ENCODE results near the gene CD84. TPM values are rescaled to one million over a fixed set of nuclear protein-coding genes. Genes with fewer than 3 reads are reported as not detected.
"Not testable (repeated sequence)": the region's sequence is repeated elsewhere in the genome, so short reads cannot be mapped to it uniquely, and the experiment has no call there.

Gene CD84
- total RNA-seq, 4 donors from 2014 or later: 1.8 to 5.8 (median 2.4) TPM

- no peaks in the 10 kb centered on the region for H3K9me3 ChIP-seq
- no peak overlapping the region for H3K27ac ChIP-seq
- no peak for TF ChIP-seq POLR2A (IDR thresholded peaks at IDR 0.05)
- TF ChIP-seq CTCF (IDR thresholded peaks at IDR 0.05): no peak
- no peak overlapping the region for H3K4me3 ChIP-seq (replicated peaks in 1 of 3)
- WGBS, 2 donors: 52 to 59% methylated on average over 5 of the region's 5 CpGs
- H3K36me3 ChIP-seq: no peaks in the 10 kb centered on the region
- no peaks in the 10 kb centered on the region for H3K27me3 ChIP-seq
- DNase-seq: no peak
- H3K4me1 ChIP-seq: no peaks in the 10 kb centered on the region
- intact Hi-C loops (cut with DNase I): no loop called here
These were observed 59.5 kb downstream of the CD84 start for GRCh38 chr1:160519642-160520435.

GRCh38 chr1:160517519-160517918 is 61.8 kb downstream of the CD84 start:
- 44 to 48% methylated on average over 2 of the region's 2 CpGs for WGBS, 2 donors
- intact Hi-C loops (cut with DNase I): not testable (repeated sequence)

GRCh38 chr1:160515908-160516307 is 63.4 kb downstream of the CD84 start:
- 56 to 62% methylated on average over 1 of the region's 1 CpG for WGBS, 2 donors

More at GRCh38 chr1:160517519-160517918, 61.8 kb downstream of the CD84 start:
- DNase-seq; H3K4me3 ChIP-seq (replicated peaks in 1 of 3); H3K36me3 ChIP-seq; H3K9me3 ChIP-seq; H3K27ac ChIP-seq; H3K4me1 ChIP-seq; H3K27me3 ChIP-seq: not testable (repeated sequence)

DNA sequence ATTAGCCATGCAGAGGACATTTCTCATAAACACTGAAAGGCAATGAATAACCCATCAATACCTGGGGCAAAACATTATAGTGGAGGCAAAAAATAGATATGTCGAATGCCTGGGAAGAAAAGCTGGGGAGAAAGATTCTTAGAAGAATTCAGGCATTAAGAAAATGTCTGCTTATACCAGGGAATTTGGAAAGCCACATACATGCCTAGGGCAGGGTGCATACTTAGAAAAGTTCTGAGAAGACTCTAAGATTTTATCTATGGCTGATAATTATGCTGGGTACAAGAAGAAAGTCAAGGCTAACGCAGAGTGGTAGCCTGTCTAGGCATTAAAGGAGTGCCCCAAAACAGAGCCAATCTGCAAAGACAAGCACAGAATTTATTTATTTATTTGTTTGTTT is 74.6 kb downstream of the CD84 start:
- H3K9me3 ChIP-seq: no peaks in the 10 kb centered on the region
- TF ChIP-seq POLR2A (IDR thresholded peaks at IDR 0.05): no peak
- no peak for TF ChIP-seq CTCF (IDR thresholded peaks at IDR 0.05)
- H3K4me3 ChIP-seq (replicated peaks in 1 of 3): no peak overlapping the region
- no peak for DNase-seq
- no peaks in the 10 kb centered on the region for H3K36me3 ChIP-seq
- WGBS, 2 donors: 89 to 93% methylated on average over 2 of the region's 2 CpGs
- H3K27me3 ChIP-seq: no peaks in the 10 kb centered on the region
- intact Hi-C loops (cut with DNase I): no loop called here
- no peak overlapping the region for H3K27ac ChIP-seq
- H3K4me1 ChIP-seq: no peaks in the 10 kb centered on the region

More at GRCh38 chr1:160515908-160516307, 63.4 kb downstream of the CD84 start:
- H3K4me3 ChIP-seq (replicated peaks in 1 of 3); H3K27ac ChIP-seq; DNase-seq; H3K36me3 ChIP-seq; H3K27me3 ChIP-seq; H3K9me3 ChIP-seq; H3K4me1 ChIP-seq; intact Hi-C loops (cut with DNase I): not testable (repeated sequence)

DNA sequence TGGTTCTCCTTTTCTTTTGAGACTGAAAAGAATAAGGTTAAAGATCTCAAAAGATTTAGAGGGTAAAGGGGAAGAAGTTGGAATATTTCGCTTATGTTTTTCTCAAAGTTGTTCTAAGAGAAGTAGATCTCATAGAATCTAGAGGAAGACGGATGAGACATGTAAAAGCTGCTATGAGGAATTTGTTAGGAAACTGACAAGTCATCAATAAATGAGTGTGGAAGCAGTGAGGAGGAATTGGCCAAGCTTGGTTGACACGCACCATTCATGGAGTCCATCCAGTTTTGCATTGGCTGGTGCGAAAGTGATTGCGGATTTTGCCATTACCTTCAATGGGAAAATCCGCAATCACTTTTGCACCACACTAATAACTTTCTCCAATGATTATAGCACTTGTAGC is 76.2 kb downstream of the CD84 start:
- H3K9me3 ChIP-seq: no peaks in the 10 kb centered on the region
- H3K36me3 ChIP-seq: no peaks in the 10 kb centered on the region
- WGBS, 2 donors: 91 to 95% methylated on average over 6 of the region's 6 CpGs
- intact Hi-C loops (cut with DNase I): no loop called here
- no peaks in the 10 kb centered on the region for H3K27me3 ChIP-seq
- H3K4me1 ChIP-seq: no peaks in the 10 kb centered on the region
- no peak for TF ChIP-seq CTCF (IDR thresholded peaks at IDR 0.05)
- no peak for TF ChIP-seq POLR2A (IDR thresholded peaks at IDR 0.05)
- no peak overlapping the region for H3K4me3 ChIP-seq (replicated peaks in 1 of 3)
- no peak for DNase-seq
- H3K27ac ChIP-seq: no peak overlapping the region

GRCh38 chr1:160500321-160500990 is 78.8 kb downstream of the CD84 start:
- H3K9me3 ChIP-seq: no peaks in the 10 kb centered on the region
- TF ChIP-seq POLR2A (IDR thresholded peaks at IDR 0.05) (no peak), CTCF (IDR thresholded peaks at IDR 0.05) (no peak)
- no peak for DNase-seq
- intact Hi-C loops (cut with DNase I): no loop called here
- no peak overlapping the region for H3K4me3 ChIP-seq (replicated peaks in 1 of 3)
- no peaks in the 10 kb centered on the region for H3K36me3 ChIP-seq
- no peak overlapping the region for H3K27ac ChIP-seq
- no peaks in the 10 kb centered on the region for H3K27me3 ChIP-seq
- H3K4me1 ChIP-seq: no peaks in the 10 kb centered on the region
- 48 to 74% methylated on average over 1 of the region's 1 CpG for WGBS, 2 donors
